Glomerular visceral epithelial cell (primary cell): ENCODE results near the gene SLAMF8.

Experiments used
- DNase-seq: peaks from one replicate; pipeline ENCODE4 v3.0.0-alpha.2; 2016; ENCODE audit errors: extremely low spot score

The SLAMF8 gene

DNA sequence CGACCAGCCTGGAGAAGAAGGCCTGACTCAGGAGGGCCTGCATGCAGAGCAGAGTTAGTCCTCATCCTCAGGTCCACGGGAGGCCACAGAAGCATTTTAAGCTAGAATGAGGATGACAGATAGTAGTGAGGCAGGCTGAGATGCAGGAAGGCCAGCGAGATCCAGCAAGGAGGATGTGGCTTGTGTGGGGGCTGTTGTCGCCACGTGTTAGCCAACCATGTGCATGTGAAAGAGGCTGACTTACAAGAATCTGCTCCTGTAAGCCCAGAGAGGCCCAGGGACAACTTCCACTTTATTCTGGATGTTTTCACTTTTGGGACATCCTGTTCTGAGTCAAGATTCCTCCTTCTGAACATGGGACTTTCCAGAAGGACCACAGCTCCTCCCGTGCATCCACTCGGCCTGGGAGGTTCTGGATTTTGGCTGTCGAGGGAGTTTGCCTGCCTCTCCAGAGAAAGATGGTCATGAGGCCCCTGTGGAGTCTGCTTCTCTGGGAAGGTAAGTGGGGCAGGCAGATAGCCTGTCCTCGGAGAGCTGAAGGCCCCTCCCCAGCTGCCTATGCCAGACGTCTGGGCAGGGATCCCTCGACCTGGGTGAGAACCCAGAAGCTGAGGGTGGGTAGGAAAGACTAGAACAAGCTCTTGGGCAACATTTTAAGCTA is at the start of gene SLAMF8:
SLAMF8 (plus strand) TSS at position 433 of the 661 bp plus-strand sequence; CDS start at position 459, 26 bp downstream.
- no peak for DNase-seq

DNA sequence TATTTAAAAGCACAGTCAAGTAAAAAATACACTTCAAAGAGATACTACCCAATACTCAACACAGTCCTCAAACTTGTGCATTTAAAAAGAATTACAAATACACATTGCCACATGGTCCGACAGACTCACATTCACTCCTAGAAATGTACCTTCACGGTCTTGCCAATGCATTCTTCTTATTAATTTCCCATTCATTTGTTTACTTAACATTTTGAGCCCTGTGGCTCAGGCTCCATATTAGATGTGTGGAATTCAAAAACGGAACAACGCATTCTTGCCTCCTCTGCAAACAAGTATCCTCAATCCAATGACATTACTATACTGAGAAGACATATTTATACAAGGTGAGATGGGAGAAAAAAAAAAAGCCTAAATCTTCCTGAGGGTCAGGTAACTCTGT is 48.4 kb upstream of the SLAMF8 start:
- no peak for DNase-seq

DNA sequence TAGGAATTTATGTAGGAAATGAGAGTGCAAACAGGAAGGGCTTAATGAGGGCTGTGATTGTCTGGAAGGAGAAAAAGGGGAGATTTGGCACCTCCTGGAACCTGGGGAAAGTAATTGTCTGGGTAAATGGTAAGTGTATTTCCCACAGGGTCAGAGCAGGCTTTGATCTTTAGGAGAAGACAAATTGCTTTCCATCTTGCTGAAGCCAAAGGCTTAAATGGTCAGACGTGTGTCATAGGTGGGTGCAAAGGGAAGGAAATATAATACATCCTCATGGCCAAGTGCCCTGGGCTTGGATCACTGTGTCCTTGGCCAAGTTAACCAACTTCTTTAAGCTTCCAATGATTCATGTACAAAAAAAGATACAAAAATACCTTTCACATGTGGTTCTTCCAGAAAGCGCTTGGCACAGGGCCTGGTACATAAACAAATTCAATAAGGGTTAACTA is 47.2 kb upstream of the SLAMF8 start:
- DNase-seq: peak; percentile 35

DNA sequence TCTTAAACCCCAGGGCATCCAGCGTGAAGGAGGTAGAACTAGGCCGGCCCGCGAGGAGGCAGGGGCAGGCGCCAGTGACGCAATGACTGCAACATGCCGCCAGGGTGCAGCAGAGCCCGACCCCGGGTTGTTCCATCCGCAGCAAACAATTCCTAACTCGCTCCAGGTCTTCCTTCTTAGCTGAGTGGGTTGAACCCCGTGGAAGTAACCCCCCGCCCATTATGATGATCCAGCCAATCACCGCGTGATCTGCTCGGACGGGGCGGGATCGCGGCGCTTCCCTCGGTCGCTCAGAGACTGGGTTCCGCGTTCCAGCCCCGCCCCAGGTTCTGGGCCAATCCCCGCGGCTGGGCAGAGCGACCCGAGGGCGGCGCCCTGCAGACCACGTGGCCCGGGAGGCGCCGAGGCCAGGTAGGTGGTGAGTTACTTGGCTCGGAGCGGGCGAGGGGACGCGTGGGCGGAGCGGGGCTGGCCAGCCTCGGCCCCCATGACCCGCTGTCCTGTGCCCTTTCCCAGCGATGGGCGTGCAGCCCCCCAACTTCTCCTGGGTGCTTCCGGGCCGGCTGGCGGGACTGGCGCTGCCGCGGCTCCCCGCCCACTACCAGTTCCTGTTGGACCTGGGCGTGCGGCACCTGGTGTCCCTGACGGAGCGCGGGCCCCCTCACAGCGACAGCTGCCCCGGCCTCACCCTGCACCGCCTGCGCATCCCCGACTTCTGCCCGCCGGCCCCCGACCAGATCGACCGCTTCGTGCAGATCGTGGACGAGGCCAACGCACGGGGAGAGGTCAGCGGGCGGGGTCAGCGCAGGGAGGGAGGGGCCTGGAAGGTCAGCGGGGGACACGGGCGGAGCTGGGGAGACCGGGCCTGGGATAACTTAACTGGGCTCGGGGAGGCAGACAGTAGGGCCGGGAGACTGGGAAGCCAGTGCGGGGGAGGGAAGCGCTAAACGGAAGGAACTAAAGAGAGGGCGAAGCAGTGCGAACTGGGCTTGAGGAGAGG is 45.8 kb upstream of the SLAMF8 start, which contains the start of gene DUSP23:
DUSP23 (plus strand) TSS at position 380 of the 1,000 bp plus-strand sequence; CDS start at position 519, 139 bp downstream.
- peak; percentile 99 for DNase-seq

DNA sequence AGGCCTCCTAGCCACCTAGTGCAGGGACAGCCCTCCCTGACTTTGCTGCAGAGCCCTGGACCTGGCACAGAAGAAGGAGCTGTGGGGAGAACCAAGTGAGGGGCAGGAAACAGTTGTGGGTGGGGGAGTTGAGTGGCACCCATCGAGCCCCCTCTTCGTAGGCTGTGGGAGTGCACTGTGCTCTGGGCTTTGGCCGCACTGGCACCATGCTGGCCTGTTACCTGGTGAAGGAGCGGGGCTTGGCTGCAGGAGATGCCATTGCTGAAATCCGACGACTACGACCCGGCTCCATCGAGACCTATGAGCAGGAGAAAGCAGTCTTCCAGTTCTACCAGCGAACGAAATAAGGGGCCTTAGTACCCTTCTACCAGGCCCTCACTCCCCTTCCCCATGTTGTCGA is 44.7 kb upstream of the SLAMF8 start:
- DNase-seq: no peak

DNA sequence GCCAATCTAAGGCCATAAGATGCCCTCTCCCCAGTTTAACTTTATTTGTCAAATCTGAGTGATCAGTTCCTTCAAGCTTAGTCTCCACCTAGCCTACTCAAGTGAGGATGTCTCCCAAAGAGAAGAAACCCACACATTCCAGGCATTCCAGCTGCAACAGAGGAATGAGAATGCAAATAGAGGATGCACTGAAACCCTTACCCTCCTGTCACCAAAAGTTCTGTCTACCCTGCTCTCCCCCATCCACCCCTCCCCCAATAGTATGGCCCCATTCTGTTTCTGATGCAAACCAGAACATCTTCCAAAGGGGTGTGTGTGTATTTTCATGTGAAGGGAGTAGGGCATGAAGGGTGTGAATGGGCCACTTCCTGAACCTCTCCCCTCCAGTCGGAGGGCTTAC is 42.9 kb upstream of the SLAMF8 start:
- peak; percentile 28 for DNase-seq

DNA sequence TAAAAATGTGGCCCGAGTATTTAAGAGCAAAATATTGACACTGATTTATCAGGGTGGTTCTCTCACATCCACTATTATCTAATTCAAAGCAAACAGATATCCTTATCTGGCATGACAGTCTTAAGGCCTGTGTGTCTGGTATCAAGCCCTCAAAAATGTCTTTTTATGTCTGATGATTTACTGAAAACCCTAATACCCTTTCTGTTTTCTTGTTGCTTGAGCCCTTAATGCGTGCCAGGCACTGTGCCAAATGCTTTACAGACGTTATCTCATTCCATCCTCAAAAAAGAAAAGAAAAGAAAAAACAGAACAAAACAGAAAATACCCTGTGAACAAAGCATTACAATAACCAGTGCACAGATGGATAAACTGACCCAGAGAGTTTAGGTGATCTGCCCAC is 40.2 kb upstream of the SLAMF8 start:
- no peak for DNase-seq

DNA sequence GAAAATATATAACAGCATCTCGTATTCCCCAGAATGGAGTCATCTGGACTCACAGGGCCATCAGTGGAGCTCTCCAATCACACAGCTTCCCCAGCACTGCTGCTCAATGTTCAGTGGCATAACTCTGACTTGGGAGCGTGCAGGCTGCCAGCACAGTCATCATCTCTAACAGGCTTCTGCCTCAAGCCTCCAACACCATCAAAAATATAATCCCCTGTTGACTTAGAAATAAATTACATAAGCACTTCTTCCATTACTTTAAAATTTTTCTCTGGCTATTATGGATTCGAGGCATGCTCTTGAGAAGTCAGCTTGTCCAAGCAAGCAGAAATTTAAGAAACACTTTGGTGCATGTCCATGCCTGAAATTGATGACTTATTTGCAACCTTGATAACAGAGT is 39.7 kb upstream of the SLAMF8 start:
- DNase-seq: no peak

DNA sequence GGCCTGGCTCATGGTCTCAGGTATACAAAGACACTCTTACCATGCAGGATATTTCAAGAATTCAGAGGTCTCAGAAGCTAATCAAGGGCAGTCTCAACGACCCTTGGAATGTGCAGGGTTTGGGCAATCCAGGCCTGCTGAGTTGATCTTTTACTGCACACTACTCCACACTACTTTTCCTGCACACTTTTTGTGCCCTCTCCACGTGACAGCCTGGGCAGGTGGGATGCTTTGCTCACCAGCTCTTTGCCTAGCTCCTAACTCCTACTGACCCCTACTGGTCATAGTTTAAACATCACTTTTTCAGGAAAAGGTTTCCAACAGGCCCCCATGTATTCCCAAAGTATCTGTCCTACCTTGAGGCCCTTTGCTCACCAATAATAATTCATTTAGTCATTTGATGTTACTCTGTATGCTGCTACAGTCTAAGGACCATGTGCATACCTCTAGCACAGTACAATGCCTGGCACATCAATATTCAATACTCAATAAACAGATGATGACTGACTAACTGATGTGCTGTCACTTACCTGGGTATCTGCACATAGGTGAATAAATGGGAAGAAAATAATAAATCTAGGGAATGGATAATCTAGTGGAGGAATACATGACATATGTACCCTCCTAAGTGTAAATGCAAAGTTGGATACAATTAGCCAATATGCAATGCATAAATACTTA is 36.3 kb upstream of the SLAMF8 start:
- peak; percentile 22 for DNase-seq

DNA sequence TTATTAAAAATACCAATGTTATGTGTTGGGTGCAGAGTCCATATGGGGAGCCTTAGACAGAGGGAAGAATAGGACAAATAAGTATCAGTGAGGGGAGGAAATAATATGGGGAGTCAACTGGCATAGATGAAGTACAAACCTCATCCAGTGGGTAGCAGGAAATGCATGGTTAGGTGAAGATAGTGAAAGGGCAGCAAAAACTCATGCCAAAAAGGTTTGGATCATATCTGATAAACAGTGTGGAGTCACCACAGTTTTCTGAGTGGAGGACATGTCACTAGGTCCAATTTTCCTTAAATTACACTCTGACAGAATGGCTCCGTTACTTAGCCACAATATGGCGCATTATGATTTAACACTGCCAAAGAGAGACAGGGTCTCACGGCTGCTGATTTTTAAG is 35.6 kb upstream of the SLAMF8 start:
- no peak for DNase-seq

DNA sequence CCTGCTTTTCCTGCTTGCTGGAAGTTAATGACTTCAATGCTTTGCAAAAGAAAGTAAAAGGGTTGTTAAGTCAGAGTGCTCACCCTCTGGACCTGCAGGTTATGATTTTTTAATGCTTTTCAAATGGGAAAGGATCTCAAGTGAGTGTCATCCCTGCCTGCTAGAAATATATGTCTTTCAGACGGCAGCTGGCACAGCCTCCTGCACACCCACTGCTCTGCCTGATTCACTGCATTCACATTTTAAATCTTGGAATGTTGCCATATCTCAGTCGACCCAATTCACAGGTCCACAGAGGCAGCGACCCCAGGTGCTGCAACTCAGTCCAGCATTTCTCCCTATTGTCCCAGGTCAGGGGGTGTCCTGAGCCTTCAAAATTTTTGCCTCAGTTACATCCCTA is 35.2 kb upstream of the SLAMF8 start:
- DNase-seq: no peak

DNA sequence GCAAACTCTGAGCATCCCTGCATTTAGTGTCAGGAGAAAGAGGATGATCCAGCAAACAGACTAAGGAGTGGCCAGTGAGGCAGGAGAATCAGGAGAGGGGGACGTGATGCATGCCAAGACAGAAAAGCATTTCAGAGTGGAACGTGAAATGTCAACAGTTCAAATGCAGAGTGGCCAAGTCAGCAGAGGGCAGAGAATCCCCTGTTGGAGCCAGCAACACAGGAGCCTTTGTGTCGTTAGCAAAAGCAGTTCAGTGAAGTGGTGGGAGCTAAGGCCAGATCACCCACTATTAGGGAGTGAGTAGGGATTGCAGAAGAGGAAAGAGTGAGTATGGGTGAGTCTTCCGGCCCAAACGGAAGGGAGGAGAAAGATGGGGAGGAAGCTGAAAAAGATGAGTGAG is 31.1 kb upstream of the SLAMF8 start:
- DNase-seq: no peak

DNA sequence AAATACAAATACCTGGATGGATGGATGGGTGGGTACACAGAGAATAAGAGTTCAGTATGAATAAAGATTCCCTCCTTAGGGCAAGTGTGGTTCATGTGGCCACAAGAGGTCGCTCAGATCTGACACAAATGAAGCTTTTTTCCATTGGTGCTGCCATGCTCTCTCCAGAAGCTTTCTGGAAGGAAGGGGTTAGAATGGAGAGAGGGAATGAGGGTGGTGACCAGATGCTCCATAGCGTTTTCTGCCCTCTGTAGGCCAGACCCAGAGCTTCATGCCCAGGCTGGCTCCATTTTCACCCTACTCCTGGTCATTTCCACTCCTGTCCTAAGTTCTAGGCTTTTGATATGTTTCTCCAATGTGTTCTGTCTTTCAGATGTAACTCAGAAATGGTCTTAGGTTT is 27.8 kb upstream of the SLAMF8 start:
- DNase-seq: peak; percentile 77

DNA sequence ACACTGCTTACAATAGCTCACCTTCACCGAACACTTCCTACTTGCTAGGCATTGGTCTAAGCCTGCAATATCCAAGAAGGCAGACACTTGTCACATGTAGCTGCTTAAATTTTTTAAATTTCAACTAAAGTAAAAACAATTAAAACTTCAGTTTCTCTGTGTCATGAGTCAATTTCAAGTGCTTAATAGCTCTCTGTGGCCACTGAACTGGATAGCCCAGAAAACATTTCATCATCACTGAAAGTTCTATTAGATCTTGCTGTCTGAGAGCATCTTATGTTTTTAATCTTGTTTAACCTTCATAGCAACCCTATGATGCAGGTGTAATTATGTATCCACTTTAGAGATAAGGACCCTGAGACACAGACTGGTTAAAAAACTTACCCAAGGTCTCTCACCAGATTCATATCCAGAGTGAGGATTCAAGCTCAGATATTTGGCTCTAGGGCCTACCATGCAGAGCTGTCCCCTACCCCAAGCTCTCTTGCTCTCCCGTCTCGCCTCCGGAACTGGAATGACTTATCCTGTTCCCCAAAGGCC is 27.2 kb upstream of the SLAMF8 start:
- DNase-seq: peak; percentile 39

DNA sequence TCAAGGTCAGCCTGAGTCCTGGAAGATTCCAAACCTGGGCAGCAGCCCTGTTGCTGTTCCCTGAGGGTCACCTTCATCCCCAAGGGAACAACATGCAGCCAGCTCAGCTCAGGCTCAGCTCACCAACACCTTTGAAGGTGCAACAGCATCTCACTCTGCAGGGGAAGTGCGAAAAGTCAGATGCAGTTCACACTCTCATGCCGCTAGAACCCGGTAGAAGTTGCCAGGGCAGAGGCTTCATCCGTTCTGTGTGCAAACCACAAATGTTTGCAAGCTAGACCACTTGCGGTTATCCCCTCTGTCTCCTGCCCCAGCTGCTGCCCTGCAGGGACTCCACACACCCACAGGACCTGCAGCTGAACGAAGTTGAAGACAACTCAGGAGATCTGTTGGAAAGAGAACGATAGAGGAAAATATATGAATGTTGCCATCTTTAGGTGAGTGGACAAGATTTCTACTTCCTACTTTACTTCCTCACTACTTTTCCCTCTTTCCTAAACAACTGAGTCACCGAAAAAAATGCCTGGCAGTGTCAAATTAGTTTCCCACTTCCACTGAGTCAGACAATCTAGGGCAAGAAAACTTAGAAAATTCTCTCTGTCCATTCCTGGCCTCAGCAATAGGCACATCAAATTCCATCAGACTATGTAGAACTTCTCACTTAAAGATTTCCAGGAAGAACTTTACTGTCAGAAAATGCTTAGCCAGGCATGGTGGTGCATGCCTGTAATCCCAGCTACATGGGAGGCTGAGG is 26.3 kb upstream of the SLAMF8 start:
- DNase-seq: no peak

DNA sequence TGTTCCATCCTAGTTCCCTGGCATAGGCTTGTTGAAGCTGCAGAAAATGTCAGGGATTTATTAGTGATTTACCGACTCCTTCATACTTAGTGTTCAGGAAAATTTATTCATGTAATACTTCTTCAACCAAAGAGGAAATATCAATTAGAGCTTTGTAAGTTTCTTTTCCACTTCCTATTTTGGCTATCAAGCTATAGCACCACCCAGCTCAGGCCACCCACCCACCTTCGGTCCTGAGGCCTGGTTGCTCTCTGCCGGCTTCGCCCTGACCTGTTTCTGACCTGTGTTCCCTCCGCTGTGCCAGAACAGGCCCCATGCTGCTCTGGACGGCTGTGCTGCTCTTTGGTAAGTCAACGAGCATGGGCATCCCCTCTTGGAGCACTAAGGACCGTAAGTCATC is 24.6 kb upstream of the SLAMF8 start, which contains the start of gene FCRL6:
FCRL6 (plus strand) TSS at position 250 of the 400 bp plus-strand sequence; CDS start at position 315, 65 bp downstream.
- no peak for DNase-seq

DNA sequence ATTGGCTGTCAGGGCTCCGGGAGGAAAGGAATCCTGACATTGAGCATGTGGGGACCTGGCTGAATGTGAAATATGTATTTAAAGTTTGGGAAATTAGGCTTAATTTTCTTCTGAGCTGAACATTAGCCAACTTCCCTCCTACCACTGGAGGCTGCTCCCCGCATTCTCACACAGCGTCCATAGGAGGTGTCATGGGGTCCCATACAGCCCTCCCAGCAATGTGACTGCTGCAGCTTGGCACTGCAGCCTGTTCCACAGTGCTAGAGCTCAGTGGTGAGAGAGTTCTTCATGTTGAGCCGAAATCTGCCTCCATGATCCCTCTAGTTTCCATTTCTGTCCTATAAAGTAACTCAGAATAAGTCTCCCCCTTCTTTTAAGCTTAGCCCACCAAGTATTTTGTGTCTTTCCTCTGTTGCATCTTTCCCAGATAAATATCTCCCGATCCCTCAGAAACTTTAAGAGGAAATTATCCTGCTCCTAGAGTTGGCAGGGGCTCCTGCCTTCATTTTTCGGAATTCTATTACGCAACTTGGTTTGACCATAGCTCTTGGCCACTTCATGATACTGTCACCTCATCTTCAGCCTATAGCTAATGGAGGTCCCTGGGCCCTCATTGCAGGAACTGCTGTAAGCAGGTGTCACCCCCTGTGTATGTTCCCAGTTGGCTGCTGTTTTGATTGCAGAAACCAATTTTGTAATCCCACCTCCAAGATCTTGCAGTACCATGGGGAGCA is 22.6 kb upstream of the SLAMF8 start:
- no peak for DNase-seq

DNA sequence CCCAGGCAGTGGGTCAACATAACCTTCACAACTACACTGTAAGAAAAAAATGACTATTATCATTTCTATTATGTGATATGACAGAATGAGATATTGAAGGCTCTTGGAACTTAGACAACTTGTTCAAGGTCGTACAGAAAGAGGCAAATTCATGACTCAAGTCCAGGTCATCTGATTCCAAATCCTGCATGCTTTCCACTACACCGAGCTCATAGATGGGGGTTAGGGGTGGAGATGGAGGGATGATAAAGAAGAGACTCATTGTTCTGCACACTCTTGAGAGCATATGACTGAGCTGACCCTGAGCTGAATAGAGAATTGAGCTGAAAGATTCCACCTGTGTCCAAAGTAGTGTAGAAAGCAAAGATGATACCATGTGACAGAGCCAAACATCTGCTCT is 21.7 kb upstream of the SLAMF8 start:
- DNase-seq: peak; percentile 9

DNA sequence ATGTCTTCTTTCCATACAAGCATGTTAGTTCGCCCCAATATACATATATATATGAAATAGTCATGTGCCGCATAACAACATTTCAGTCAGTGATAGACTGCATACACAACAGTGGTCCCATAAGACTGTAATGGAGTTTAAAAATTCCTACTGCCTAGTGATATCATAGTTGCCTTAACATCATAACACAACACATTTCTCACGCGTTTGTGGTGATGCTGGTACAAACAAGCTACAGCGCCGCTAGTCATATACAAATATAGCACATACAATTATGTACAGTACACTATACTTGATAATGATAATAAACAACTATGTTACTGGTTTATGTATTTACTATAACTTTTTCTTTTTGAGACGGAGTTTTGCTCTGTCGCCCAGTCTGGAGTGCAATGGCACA is 10.7 kb upstream of the SLAMF8 start:
- no peak for DNase-seq
